GM21723 (cell line): ENCODE measurements around the gene NUP93.
"Not testable (repeated sequence)": the region's sequence is repeated elsewhere in the genome, so short reads cannot be mapped to it uniquely, and the experiment has no call there.

ENCODE experiments used
- ATAC-seq: cut with Tn5 transposase; IDR thresholded peaks from one replicate; pipeline ENCODE4 v1.9.1; 2021; ENCODE audit warnings: mild to moderate bottlenecking, moderate library complexity; ENCODE audit not compliant: unreplicated experiment

NUP93 gene

DNA sequence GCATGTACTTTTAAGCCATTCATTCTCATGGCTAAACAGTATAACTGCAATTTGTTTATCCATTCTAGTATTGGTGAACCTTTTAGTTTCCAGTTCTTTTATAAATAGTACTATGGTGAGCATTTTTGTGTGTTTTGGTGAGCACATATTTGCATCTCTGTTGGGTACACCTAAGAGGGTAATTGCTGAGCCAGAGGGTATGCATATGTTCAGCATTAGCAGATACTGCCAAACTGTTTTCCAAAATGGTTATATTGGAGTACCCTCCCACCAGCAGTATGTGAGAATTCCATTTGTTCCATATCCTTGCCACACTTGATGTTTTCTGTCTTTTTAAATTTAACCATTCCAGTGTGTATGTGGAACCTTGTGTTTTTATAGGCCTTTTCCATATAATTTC lies 81.0 kb downstream of the NUP93 start:
- ATAC-seq: no peak

DNA sequence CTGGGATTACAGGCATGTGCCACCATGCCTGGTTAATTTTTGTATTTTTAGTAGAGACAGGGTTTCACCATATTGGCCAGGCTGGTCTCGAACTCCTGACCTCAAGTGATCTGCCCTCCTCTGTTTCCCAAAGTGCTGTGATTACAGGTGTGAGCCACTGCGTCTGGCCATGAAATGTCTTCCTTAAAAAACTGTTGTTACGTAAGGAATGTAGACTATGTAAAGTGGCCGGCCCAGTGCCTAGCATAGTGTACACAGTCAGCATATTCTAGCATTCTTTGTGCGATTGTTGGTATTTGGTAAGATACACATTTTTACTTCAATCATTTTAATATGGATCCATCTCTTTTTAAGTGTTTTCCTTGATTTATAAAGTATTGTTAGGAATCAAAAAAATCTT lies 81.7 kb downstream of the NUP93 start:
- ATAC-seq: not testable (repeated sequence)

DNA sequence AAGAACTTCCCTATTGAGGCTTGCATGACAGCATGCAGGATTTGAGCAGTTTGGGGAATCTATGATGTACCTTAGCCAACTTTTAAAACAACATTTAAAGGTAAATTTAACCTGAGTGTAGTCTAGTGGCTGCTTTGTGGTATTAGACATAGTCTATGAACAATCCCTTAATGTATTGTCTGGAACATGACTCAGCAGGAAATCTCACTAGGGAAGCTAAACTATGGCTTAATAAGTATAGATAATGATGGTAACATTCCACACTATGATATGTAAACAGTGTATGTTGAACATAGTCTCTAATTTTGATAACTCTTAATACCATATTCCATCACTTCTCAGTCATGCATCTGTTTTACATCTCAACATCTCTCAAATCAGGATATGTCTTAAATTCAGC lies 83.0 kb downstream of the NUP93 start:
- no peak for ATAC-seq

DNA sequence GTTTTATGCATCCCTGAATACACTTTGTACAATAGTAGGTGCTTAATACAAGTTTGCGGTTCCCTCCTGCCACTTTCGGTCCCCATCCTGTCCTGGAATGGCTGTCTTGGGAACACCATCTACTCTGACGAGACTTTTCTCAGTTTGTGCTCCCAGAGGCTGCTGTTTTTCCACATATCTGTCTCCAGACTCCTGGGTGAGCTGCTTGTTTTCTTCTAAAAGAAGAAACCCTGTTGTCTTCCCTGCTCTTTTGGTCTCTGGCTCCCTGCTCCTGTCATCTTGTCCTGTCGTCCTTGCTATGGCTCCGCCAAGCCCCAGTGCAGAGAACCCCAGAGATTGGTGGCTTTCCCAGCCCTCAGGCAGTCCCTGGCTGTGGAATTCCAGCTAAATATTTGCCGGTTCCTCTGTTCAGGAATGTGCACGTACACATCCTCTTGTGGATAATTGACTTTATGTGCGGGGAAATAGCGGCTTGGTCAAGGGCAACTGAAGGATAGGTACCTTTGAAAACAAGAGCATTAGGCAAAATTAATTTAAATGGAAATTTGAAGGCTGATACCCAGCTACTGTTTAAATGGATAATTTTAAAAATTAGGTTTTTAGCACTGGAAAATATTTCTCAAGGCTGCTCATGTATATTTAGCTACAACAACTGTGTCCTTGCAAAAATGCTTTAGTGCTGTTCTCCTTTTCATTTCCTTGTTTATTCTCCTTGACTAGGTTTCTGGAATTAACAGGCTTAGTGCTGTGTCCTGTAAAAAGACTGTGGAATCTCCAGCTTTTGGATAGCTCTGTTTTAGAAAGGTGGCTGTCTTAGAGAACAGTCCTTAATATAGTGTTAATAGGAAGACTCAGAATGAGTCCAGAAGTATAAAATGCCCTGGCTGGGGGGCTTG lies 84.9 kb downstream of the NUP93 start:
- no peak for ATAC-seq

DNA sequence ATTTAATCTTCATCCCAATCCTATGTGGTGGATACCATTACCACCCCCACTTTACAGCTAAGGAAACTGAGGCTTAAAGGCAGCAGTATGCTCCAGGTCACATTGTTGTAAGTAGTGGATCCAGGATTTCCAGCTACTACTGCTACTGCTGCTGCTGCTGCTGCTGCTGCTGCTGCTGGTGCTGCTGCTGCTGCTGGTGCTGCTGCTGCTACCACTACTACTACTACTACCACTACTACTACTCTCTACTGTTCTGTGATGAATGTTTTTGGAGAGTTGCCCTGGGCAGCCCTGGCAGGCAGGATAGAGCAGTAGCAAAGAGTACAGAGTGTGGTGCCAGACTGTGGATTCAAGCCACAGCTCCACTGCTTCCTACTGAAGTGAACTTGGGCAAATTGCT lies 85.8 kb downstream of the NUP93 start:
- ATAC-seq: no peak

DNA sequence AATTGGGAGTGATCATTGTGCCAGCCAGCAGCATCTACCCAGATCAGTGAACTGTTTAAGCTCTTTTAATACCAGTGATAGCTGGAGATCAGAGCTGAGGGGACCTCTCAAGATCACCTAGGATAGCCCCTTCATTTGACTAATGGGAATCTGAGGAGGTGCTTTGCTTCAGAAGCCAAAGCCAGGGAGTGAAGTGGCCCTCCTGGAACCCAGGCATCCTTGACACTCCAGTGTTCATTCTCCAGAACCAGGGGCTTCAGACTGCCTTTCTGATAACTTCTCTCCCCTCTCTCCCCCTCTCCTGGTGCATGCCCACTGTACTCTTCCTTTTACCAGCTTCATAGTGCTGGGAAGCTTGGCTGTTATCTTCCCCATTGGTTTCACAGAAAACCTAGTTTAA lies 87.1 kb downstream of the NUP93 start:
- ATAC-seq: no peak

DNA sequence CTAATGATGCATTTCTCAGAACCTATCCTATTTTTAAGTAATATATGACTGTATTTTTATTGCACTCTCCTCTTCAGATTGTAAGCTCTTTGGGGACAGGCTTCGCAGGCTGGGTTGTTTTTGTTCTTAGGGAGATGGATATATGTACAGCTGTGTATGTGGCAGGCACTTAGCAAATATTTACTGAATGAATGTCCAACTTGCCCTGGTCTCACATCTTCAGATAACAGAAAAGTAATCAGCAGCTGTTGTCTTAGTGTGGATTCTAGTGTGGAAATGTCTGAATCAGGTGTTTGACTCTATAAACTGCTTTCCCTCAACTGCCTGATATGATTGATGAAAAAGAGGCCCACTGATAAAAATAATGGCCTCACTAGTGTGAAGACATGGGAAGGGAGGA lies 88.0 kb downstream of the NUP93 start:
- no peak for ATAC-seq

DNA sequence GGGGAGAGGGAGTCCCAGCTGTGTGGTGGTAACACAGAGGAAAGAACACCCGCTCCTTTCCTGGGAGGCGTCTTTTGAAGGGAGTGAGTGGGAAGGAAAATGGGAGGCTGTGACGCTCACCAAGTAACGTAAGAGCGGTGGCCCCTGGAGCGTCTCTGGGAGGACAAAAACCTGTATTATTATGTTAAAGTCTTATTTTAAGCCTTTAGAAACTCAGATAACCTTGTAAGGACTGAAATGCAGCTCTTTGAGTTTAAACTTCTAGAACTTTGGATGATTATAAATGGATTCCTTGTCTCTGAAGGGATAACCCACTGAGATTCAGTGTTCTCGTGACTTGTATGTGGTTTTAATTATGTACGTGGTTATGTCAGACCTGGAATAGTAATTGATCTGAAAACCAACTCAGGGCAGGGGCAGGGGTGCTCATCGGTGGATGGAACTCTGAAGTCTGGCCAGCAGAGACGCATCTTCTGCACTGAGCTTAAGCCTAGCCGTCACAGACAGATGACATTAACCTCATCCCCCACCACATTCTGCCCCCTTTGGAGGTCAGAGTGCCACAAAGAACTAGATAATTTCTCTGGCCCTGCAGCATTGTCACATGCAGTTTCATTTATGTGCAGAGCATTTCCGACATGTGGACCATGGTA lies 93.3 kb downstream of the NUP93 start:
- ATAC-seq: no peak

DNA sequence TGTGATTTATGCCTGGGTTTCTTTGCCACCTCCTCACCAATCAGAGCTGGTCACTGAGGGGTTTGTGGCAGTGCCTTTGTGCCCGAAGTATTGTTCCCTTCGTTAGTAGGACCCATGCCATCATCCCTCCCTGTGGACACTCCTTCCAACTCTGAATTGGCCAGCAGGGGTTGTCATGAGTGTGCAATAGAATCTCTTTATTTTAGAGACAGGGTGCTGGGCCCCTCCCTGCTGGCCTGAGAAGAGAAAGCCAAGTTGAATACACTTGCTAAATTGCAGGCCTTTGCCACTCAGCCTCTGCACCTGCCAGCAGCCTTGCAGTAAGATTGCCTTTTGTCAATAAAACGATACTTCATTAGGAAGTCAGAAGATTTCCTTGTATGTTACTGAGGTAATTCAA lies 94.4 kb downstream of the NUP93 start:
- no peak for ATAC-seq

DNA sequence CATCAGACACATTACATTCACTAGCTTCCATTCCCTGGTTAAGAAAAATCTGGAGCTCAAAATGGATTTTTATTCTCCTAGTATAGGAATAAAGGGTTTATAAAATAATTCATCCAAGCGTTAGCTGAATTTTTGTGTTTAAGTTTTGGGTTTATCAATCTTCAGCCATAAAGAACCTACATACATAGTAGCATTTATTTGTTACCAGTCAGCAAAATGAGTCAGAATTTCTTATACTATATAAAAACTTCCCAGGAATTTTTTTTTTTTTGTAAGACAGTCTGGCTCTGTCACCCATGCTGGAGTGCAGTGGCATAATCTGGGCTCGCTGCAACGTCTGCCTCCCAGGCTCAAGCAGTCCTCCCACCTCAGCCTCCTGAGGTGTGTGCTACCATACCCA lies 94.9 kb downstream of the NUP93 start:
- ATAC-seq: no peak

DNA sequence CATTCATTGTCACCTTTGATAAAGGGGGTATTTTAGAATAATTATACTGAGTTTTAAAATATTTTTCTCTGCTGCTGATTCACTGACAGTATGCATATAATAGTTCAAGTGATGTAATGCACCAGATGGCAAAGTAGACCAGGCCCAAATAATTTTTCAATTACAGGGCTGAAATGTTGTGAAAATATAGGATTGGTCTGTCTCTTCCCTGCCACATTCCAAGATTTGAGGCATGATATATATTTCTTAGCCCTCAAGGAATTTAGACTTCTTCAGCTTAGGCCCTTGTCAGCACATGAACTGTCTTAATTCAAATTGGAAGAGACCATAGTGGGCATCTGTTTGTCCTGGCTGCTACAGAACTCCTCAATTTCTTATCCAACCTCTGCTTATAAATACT lies 95.9 kb downstream of the NUP93 start:
- no peak for ATAC-seq

DNA sequence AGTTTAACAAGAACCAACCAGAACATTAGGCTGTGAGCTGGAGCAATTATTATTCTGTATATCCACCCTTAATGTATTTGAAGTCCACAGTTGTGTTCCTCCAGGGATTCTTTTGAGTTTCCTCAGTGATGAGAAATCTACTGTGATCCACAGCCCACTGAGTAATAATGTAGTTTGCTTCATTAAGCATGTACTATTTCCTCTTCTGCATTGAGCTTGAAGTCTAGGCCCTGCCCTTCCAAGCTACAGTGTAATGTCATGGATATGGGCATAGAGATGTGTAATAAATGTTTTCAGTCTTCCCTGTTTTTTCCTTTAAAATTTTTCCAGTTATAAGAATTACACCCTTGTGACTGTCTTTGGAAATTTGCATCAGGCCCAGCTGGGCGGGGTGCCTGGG lies 98.7 kb downstream of the NUP93 start:
- no peak for ATAC-seq

DNA sequence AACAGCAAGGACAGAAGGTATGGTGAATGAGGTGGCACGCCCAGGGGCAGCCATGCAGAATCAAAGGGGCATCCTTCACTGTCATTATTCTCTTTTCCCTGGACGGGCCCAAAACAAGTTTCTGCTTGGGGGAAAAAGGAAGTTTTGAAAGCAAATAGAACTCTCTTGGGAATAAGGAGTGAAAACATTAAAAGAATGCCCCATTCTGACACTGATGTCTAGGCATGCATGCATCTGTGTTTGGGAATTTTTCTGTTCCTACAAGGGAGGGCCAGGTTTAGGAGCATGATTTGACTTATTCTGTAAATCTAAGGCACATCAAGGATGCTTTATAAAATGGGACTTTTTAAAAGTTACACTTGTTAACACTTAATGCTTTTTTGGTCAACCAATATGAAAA lies 100.7 kb downstream of the NUP93 start:
- no peak for ATAC-seq

DNA sequence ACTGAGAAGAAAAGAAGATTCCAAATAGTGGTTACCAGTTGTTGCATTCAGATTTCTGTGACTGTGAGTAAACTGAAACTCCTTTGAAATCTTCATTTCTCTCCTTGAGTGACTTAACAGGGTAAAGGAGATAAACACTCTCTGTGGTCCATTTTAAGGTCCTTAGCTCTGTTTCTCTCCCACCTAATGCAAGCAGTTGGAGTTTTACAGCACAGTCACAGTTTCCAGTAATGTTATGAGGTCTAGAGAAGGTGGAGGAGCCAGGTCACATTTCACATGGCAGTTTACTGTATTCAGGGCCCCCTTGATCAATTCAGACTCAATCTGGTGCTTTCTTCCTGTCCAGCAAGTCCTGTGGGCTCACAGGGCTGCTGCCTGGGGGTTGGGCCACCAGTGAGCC lies 102.8 kb downstream of the NUP93 start:
- no peak for ATAC-seq

DNA sequence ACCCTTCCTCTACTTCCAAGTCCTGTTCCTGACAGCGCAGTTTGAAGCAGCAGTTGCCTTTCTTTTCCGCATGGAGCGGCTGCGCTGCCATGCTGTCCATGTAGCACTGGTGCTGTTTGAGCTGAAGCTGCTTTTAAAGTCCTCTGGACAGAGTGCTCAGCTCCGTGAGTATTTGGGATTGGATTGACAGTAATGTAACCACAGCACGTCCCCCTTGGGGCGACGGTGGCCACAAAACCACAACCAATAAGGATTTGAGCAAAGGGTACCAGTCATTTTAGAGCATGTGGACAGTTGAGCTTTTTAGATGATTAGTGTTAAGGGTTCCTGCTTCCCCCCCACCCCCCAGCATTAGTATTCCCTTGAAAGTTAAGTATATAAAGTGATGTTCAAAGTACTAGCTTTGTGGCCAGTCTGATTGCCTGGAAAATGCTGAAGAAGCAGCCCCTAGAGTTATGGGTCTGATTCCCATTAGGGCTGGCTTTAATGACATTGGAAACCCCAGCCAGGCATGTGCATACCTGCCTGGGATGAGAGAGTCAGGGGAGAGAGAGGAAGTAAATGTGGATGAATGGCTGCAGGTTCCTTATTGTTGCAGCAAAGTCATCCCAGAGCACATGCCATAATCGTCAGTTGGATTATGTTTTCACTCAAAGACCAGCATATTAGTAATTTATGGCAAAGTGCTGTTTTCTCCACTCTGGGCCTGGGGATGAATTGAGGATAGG lies 103.5 kb downstream of the NUP93 start:
- ATAC-seq: no peak

DNA sequence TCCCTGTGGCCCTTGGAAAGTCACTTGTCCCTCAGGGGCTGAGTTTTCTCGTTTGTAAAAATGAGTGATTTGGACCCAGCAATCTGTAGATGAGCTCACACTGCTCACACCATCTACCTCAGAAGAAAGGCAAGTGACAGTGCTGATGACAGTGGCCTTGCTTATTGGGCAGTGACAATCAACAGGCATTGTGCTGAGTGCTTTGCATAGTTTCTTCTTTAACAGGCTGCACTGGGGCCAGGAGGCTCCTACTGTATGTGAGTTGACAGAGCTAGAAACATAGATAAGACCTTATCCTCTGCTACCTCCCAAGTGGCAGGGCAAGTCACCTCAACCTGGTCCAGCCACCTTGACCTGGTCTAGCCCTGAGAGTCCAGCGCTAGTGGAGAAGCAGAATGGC lies 105.4 kb downstream of the NUP93 start:
- no peak for ATAC-seq

DNA sequence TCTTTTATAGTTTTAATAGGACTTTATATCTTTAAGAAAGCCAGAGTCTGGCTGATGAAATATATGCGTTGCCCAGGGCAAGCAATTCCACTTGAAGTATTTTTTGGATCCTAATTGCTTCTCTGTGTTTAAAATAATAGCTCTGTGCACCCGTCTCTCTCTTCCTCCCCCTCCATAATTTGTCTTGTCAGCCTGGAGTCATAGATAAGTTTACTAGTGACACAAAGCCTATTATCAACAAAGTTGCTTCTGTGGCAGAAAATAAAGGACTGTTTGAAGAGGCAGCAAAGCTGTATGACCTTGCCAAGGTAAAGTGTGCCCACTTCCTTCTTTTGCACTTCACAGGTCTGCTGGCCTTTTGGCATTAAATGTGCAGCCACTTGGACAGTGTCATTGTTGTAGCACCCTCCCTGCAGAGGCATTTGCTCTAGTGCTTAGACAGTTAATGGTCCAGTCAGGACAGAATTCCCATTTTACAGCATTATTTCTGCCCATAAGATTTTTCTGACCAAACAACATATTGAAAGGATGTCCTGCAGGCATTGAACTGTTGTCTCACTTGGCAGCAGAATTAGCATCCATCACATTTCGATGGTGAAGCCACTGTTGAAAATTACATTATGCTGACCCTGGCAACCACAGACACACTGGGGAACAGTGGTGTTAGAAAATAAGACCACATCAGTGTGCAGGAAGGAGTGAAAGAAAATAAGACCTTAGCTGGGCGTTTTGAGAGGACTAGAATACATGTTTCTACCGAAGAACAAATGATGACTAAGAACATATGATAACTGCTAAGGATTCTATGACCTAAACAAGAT lies 106.7 kb downstream of the NUP93 start:
- no peak for ATAC-seq

DNA sequence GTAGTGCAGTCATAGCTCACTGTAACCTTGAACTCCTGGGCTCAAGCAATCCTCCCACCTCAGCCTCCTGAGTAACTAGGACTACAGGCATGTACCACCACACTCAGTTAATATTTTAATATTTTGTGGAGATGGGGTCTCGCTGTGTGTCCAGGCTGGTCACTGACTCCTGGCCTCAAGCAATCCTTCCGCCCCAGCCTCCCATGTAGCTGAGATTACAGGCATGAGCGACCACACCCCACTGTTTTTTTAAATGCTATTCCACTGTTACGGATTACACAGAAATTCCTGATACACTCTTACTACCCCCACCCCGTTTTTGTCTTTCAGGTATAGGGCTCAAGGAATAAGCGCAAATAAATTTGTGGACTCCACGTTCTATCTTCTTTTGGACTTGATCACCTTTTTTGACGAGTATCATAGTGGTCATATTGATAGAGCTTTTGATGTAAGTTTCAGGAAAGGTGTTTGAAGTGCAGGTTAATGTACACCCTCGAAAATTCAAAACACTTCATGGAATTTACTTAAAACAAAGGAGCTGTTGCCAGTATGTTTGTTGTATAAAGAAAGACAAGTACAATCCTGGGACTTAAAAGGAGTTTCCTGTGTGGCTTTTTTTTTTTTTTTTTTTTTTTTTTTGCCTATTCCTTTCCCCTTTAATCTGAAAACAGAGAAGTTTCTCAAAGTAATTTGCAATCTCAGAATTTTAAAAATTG lies 108.9 kb downstream of the NUP93 start:
- no peak for ATAC-seq

DNA sequence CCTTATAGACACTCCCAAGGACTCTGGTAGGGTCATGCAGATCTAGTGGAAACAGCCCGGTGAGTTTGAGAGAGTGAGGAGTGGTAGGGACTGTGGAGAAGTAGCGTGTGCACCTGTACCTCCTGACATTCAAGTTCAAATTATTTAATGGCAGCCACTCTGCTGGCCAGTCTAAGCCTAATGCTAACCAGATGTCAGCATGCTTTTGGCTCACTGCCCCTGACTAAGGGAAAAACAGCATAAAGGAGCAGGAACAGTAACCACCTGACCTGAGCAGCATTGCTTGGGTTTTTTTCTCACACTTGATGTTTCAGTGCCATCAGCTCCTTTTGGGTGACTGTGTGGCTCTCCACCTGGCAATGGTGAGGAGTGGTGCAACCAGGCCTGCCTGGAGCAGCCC lies 111.3 kb downstream of the NUP93 start:
- ATAC-seq: no peak

DNA sequence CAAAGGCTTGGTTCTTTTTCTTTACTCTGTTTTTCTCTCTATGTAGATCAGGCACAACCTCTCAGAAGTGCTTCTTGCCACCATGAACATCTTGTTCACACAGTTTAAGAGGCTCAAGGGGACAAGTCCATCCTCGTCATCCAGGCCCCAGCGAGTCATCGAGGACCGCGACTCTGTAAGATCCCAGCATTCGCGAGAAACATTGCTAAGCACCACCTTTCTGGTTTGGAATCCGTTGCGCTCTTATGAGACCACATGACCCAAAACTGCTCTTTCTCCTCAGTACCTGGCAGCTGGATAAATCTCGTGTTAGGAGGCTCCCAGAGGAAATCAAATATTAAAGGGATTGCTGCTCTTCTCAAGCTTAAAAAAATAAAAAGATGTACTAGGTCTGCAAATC lies 111.7 kb downstream of the NUP93 start:
- ATAC-seq: no peak
